SU-DHL-6 (cell line): ENCODE results near the gene FN3KRP.

ENCODE experiments used
- CTCF ChIP-seq: fragments of 200-600 bp; sonication (generic); IDR thresholded peaks from one replicate; pipeline ENCODE4 v1.5.1; 2017; ENCODE audit warnings: antibody characterized with exemption, mild to moderate bottlenecking, low read length, moderate library complexity; ENCODE audit not compliant: insufficient read depth, poor library complexity, severe bottlenecking
- EZH2phosphoT487 ChIP-seq: fragments of 200-600 bp; sonication (generic), shearing (Covaris generic); conservative IDR thresholded peaks from 2 replicates; pipeline ENCODE4 v1.6.1; 2018; ENCODE audit warnings: mild to moderate bottlenecking, antibody characterized with exemption, low read length, moderate library complexity, mixed read lengths

- TF ChIP-seq CTCF = no peak
- TF ChIP-seq EZH2phosphoT487 = no peak
Observed at GRCh38 chr17:82691714-82692113, 24.8 kb upstream of the FN3KRP start.
